Panc1 (cell line): ENCODE data around the gene XCR1. TPM values are rescaled to one million over a fixed set of nuclear protein-coding genes. Genes with fewer than 3 reads are reported as not detected.
"Not testable (repeated sequence)": the region's sequence is repeated elsewhere in the genome, so short reads cannot be mapped to it uniquely, and the experiment has no call there.

ENCODE experiments used
- ATAC-seq: fragments of 200-7000 bp; cut with Tn5 transposase; 2 replicates; pipeline ENCODE4 v1.9.1; 2020; ENCODE audit warnings: mild to moderate bottlenecking, moderate library complexity
- BruUV-seq: library from RNA; stranded (reverse); fragments of 400-500 nt; replicated peaks from 2 replicates; lab custom pipeline; 2021; lab: Mats Ljungman, UMichigan
- CTCF ChIA-PET: fragments of 300-600 bp; sonication (Branson Sonifier 250); formaldehyde crosslinking; loops from one replicate; lab custom pipeline; 2022; ENCODE audit warnings: antibody characterized with exemption; lab: Charles Lee
- POLR2A ChIA-PET: fragments of 300-600 bp; sonication (Branson Sonifier 250); formaldehyde crosslinking; loops from one replicate; lab custom pipeline; 2022; ENCODE audit warnings: antibody characterized with exemption; lab: Charles Lee
- DNase-seq: peaks from one replicate; pipeline ENCODE4 v3.0.0-alpha.2; 2010; ENCODE audit warnings: low read depth, low spot score
- H3K27ac ChIP-seq: 2 replicates; pipeline ENCODE4 v1.5.1; 2011; ENCODE audit warnings: mild to moderate bottlenecking, low read length, inconsistent platforms
- H3K27me3 ChIP-seq: fragments of 200-500 bp; sonication (Bioruptor generic); 2 replicates; pipeline ENCODE4 v1.6.0; 2014; ENCODE audit warnings: low read length, inconsistent platforms; ENCODE audit not compliant: control insufficient read depth, insufficient read depth
- H3K36me3 ChIP-seq: fragments of 200-500 bp; sonication (Bioruptor generic); 2 replicates; pipeline ENCODE4 v1.5.1; 2014; ENCODE audit warnings: inconsistent platforms, mild to moderate bottlenecking, low read length, moderate library complexity; ENCODE audit not compliant: control insufficient read depth, insufficient read depth
- H3K4me1 ChIP-seq: 2 replicates; pipeline ENCODE4 v1.5.1; 2011; ENCODE audit warnings: inconsistent platforms, mild to moderate bottlenecking, low read length, moderate library complexity; ENCODE audit not compliant: control insufficient read depth, insufficient read depth
- H3K4me3 ChIP-seq, 2 experiments: 2 replicates each; pipeline ENCODE4 v1.5.1; 2011 to 2012; ENCODE audit warnings: low read depth in 2 of 2, low read length in 2 of 2, mild to moderate bottlenecking in 2 of 2, inconsistent platforms in 1 of 2, moderate library complexity in 1 of 2
- H3K9me3 ChIP-seq: fragments of 200-500 bp; sonication (Bioruptor generic); 2 replicates; pipeline ENCODE4 v1.5.1; 2014; ENCODE audit warnings: low read depth, mild to moderate bottlenecking, inconsistent platforms, low read length, moderate library complexity; ENCODE audit not compliant: control insufficient read depth, insufficient read depth
- CTCF ChIP-seq: fragments of 450-650 bp; IDR thresholded peaks from 2 replicates; pipeline ENCODE4 v1.5.1; 2017; ENCODE audit warnings: mild to moderate bottlenecking
- POLR2AphosphoS5 ChIP-seq: IDR thresholded peaks from 2 replicates; pipeline ENCODE4 v1.6.1; 2012; ENCODE audit warnings: mild to moderate bottlenecking, low read depth, low read length, moderate library complexity
- SIN3A ChIP-seq: IDR thresholded peaks from 2 replicates; pipeline ENCODE4 v1.6.1; 2012; ENCODE audit warnings: low read depth, mild to moderate bottlenecking, low read length, moderate library complexity, borderline replicate concordance; ENCODE audit not compliant: insufficient read depth
- TCF7L2 ChIP-seq: IDR thresholded peaks from 2 replicates; pipeline ENCODE4 v1.6.1; 2011; ENCODE audit warnings: mild to moderate bottlenecking, low read depth, low read length, inconsistent platforms
- in situ Hi-C: cut with HindIII; loops from 2 replicates; pipeline ENCODE4 v1.10.0; 2016; ENCODE audit warnings: low sequenced_read_pairs, low pct_unique_long_range_greater_than_20kb
- intact Hi-C: fragments of 100-400 bp; cut with micrococcal nuclease; formaldehyde crosslinking; loops from one replicate; pipeline ENCODE4 v1.10.0; 2022; ENCODE audit not compliant: unreplicated experiment
- total RNA-seq: library from RNA; stranded (reverse); gene quantifications from one replicate; pipeline ENCODE4 v1.2.1, GENCODE V29; 2021; ENCODE audit not compliant: unreplicated experiment
- TF ChIP-seq, protein P1 (sequence below), 2 experiments: IDR thresholded peaks; 2 replicates each; pipeline ENCODE4 v1.6.1; 2011 to 2012; ENCODE audit warnings: low read depth in 2 of 2, control low read depth in 1 of 2, low read length in 1 of 2, mild to moderate bottlenecking in 1 of 2, moderate library complexity in 1 of 2; ENCODE audit not compliant: insufficient read depth in 1 of 2

XCR1 gene
- total RNA-seq, 1 experiment from 2014 or later = not detected

DNA sequence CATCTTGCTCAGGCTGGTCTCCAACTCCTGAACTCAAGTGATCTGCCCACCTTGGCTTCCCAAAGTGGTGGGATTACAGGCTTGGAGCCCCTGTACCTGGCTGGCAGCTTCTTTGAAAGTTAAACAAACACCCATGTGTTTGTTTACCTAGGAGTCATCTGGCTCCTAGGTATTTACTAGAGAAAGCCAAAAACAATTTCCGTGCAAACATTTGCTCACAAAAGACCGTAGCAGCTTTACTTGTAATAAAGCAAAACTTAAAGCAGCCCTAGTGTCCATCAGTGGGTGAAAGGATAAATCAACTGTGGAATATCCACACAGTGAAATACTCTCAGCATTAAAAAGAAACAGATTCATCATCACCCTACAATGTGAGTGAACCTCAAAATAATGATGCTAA is 29.4 kb upstream of the XCR1 start:
- Histone ChIP-seq H3K36me3 (no peaks in the 10 kb centered on the region), H3K4me3 (no peak overlapping the region), H3K27me3 (peaks cover 6% of the 10 kb centered on the region; the same call in 1 of the 2 replicates), H3K9me3 (no peaks in the 10 kb centered on the region), H3K4me1 (no peaks in the 10 kb centered on the region), H3K27ac (no peak overlapping the region)
- no peak for ATAC-seq
- in situ Hi-C loops = no loop called here
- POLR2A ChIA-PET = no interaction called here
- CTCF ChIA-PET = no interaction called here
- TF ChIP-seq POLR2AphosphoS5 (no peak), SIN3A (no peak), CTCF (no peak), TCF7L2 (no peak)
- TF ChIP-seq, protein P1, sequence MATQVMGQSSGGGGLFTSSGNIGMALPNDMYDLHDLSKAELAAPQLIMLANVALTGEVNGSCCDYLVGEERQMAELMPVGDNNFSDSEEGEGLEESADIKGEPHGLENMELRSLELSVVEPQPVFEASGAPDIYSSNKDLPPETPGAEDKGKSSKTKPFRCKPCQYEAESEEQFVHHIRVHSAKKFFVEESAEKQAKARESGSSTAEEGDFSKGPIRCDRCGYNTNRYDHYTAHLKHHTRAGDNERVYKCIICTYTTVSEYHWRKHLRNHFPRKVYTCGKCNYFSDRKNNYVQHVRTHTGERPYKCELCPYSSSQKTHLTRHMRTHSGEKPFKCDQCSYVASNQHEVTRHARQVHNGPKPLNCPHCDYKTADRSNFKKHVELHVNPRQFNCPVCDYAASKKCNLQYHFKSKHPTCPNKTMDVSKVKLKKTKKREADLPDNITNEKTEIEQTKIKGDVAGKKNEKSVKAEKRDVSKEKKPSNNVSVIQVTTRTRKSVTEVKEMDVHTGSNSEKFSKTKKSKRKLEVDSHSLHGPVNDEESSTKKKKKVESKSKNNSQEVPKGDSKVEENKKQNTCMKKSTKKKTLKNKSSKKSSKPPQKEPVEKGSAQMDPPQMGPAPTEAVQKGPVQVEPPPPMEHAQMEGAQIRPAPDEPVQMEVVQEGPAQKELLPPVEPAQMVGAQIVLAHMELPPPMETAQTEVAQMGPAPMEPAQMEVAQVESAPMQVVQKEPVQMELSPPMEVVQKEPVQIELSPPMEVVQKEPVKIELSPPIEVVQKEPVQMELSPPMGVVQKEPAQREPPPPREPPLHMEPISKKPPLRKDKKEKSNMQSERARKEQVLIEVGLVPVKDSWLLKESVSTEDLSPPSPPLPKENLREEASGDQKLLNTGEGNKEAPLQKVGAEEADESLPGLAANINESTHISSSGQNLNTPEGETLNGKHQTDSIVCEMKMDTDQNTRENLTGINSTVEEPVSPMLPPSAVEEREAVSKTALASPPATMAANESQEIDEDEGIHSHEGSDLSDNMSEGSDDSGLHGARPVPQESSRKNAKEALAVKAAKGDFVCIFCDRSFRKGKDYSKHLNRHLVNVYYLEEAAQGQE (IDR thresholded peaks at IDR 0.05; ENCODE audit: insufficient read depth in 1 of 2, low read depth in 2 of 2, low read length in 1 of 2) = no peak
- no TSS peak for BruUV-seq
- no peak for DNase-seq
- intact Hi-C loops = no loop called here

DNA sequence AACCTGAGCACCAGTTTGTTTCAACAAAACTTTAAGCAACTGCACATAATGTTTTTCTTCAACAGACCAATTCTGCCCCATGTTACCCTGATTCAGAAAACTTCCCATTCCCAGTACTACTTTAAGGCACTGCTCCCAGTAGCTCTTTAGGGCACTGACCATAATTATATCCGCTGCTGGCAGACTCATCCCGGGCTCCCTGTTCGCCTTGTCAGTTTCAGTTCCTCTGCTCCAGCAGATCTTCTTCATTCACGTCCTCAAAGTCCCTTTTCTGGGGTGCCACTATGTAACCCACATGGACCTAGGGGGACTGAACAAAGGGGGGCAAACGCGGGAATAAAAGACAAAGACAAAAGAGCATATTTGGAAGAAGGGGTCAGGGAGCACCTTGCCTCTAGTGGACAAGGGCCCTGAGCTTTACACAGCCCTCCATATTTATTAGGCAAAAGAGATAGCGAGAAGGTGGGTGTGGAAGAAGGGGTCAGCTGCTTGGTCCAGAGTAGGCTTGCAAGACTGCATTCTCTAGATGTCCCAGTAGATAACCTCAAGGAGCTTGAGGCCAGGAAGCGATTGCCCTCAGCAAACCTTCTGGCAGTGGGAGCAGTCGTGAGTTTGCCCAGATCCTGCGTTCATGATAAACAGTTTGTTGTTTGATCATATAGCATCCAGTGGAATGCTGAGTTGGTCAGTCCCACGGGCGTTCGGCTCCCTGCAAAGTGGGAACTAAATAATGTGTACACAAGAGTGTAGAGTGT is 26.7 kb upstream of the XCR1 start:
- POLR2A ChIA-PET, H3K36me3 ChIP-seq, H3K9me3 ChIP-seq, ATAC-seq, intact Hi-C loops, H3K27me3 ChIP-seq, H3K4me1 ChIP-seq, H3K27ac ChIP-seq, BruUV-seq, CTCF ChIA-PET, in situ Hi-C loops, DNase-seq, H3K4me3 ChIP-seq: not testable (repeated sequence)

GRCh38 chr3:46053265-46053664 is 26.0 kb upstream of the XCR1 start:
- in situ Hi-C loops, H3K36me3 ChIP-seq, intact Hi-C loops, BruUV-seq, H3K9me3 ChIP-seq, DNase-seq, ATAC-seq, H3K27ac ChIP-seq, POLR2A ChIA-PET, H3K4me3 ChIP-seq, H3K27me3 ChIP-seq, CTCF ChIA-PET, H3K4me1 ChIP-seq: not testable (repeated sequence)
